ENCODE results near the gene WFDC11.

WFDC11 gene

DNA sequence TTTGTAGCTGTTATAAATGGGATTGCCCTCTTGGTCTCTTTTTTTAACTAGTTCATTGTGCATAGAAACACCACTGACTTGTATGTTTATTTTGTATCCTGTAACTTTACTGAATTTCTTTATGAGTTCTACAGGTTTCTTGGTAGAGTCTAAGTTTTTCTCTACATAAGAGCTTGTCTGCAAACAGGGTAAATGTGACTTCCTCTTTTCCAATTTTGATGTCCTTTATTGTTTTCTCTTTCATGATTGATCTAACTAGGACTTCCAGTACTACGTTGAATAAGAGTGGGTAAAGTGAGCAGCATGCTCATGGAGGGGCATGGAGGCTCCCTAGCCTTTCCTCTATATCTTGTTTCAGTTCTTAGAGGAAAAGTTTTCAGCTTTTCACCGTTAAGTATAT lies 43.5 kb downstream of the WFDC11 start:
- DNase-seq (ENCODE audit: low spot score) = no peak

DNA sequence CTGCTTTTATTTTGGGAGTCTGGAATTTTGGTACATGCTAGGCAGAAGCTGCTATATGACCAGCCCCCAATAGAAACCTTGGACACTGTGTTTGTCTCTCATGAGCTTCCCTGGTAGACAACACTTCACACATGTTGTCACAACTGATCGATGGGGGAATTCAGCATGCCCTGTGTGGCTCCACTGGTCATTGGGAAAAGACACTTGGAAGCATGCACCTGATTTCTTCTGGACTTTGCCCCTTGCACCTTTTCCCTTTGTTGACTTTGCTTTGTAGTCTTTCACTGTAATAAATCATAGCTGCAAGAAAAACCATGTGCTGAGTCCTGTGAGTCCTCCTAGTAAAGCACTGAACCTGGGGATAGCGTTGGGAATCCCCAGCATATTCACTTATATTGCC lies 48.4 kb downstream of the WFDC11 start:
- DNase-seq (ENCODE audit: low spot score) = no peak

DNA sequence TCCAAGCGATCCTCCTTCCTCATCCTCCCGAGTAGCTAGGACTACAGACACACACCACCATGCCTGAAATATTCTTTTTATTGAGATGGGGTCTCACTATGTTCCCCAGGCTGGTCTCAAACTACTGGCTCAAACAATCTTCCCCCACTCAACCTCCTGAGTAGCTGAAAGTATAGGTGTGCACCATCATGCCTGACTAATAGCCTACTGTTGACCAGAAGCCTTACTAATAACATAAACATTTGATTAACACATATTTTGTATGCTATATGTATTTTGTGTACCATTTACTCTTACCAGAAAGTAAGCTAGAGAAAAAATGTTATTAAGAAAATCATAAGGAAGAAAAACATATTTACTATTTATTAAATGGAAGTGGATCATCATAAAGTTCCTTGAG lies 52.4 kb downstream of the WFDC11 start:
- DNase-seq (ENCODE audit: low spot score) = no peak

DNA sequence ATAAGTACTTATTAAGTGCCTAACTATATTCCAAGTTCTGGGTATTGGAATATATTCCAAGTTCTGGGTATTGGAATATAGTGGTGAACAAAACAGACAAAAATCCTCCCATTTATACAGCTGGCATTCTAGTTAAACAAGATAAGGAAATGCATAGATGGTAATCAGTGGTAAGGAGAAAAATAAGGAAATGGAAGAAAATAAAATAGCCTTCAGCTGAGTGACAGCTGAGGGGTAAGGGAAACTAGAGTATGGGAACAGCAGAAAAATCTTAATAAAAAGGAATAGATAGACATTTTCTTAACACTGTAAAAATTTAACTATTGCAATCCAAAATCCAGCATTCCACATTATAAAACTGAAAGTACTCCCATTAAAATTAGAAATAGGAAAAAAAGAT lies 57.7 kb downstream of the WFDC11 start:
- DNase-seq (ENCODE audit: low spot score) = no peak

DNA sequence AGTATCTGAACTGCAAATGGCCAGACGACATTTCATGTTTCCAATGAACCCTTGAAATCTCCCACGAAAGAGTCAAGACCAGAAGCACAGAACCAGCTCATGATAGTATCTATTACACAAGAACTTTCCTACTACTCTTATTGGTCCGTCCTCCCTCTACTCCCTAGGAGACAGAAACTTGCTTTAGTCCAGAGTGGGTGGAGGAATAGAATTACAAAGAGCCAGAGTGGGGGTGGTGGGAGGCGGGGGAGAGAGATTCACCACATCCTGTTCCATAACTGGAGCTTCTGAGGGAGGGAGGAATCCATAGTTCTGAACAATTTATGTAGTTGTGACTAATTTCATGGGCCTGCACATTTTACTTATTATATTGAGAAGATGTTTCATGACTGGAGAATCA lies 59.0 kb downstream of the WFDC11 start:
- DNase-seq (ENCODE audit: low spot score) = no peak

DNA sequence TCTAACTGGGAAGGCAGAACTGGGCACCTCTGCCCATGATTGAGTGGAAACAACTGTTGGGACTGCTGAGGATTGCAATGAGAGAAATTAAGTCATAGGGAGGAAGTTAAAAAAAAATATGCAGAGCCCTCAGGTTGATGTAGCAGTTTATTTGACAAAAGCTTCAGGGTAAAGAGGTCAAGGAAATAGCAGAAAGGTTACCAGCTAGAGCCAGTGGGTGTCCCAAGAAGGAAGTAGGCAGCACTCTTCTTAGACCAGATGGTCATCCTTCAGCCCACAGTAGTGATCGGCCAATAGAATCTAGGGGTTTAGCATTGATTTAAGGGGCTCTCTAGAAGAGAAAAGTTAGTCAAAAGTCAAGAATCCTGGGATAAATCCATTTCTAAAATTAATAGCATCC lies 62.2 kb downstream of the WFDC11 start:
- no peak for DNase-seq (ENCODE audit: low spot score)

Measured in hematopoietic multipotent progenitor cell treated with erythropoietin and hydrocortisone succinate and interleukin-3 and kit ligand, for 17 days (in vitro differentiated cells).